ENCODE measurements around the gene ABCD3. TPM values are rescaled to one million over a fixed set of nuclear protein-coding genes. Genes with fewer than 3 reads are reported as not detected.

Gene ABCD3
- polyA plus RNA-seq, 2 of the 4 experiments (the other 2 are of a cell fraction): 31.3 to 44.8 TPM

DNA sequence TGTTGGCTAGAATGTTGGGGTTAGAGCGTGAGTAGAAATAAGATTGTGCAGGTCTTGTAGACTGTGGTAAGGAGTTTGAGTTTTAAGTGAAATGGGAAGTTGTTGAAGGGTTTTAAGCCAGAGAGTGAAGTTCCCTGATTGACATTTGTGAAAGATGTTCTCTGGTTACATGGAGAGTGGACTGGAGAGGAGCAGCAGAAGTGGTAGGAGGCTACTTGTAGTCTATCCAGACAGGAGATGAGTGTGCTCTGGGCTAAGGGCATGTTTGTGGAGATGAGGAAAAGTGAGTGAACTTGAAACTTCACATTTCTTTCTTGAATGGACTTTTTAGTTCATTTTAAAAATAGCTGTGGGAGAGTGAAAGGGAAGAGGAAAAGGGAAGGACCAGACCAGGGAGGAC lies 86.4 kb downstream of the ABCD3 start:
- Histone ChIP-seq H3K4me3 (no peak overlapping the region), H3K4me1 (no peaks in the 10 kb centered on the region), H3K4me2 (no peak overlapping the region), H3K27ac (no peak overlapping the region), H3K9me3 (no peaks in the 10 kb centered on the region)
- DNase-seq (ENCODE audit: low read depth in 1 of 2, low spot score in 1 of 2): no peak
- ChIA-PET CTCF (no interaction called here), POLR2A (no interaction called here)
- no peak for ATAC-seq
- TF ChIP-seq TFCP2L1 (CRISPR knock-in tag; IDR thresholded peaks at IDR 0.05) (no peak), CEBPB (IDR thresholded peaks at IDR 0.05) (no peak), FOSB (CRISPR knock-in tag; IDR thresholded peaks at IDR 0.05) (no peak), RFX5 (IDR thresholded peaks at IDR 0.05) (no peak), MAZ (IDR thresholded peaks at IDR 0.05; ENCODE audit: borderline replicate concordance, low read depth, low read length) (no peak), EP300 (IDR thresholded peaks at IDR 0.05) (no peak), SMC3 (IDR thresholded peaks at IDR 0.05) (no peak), HOXB13 (CRISPR knock-in tag; IDR thresholded peaks at IDR 0.05; ENCODE audit: low read depth) (no peak), MYC (IDR thresholded peaks at IDR 0.05; ENCODE audit: borderline replicate concordance, low read length) (no peak), JUN (IDR thresholded peaks at IDR 0.05) (no peak), CHD2 (IDR thresholded peaks at IDR 0.05; ENCODE audit: low read length, partially characterized antibody) (no peak), RNF2 (IDR thresholded peaks at IDR 0.05; ENCODE audit: borderline replicate concordance, low read depth) (no peak), NR3C1 (IDR thresholded peaks at IDR 0.05) (no peak), KDM1A (IDR thresholded peaks at IDR 0.05; ENCODE audit: low read depth) (no peak)
- TF ChIP-seq, protein P1, sequence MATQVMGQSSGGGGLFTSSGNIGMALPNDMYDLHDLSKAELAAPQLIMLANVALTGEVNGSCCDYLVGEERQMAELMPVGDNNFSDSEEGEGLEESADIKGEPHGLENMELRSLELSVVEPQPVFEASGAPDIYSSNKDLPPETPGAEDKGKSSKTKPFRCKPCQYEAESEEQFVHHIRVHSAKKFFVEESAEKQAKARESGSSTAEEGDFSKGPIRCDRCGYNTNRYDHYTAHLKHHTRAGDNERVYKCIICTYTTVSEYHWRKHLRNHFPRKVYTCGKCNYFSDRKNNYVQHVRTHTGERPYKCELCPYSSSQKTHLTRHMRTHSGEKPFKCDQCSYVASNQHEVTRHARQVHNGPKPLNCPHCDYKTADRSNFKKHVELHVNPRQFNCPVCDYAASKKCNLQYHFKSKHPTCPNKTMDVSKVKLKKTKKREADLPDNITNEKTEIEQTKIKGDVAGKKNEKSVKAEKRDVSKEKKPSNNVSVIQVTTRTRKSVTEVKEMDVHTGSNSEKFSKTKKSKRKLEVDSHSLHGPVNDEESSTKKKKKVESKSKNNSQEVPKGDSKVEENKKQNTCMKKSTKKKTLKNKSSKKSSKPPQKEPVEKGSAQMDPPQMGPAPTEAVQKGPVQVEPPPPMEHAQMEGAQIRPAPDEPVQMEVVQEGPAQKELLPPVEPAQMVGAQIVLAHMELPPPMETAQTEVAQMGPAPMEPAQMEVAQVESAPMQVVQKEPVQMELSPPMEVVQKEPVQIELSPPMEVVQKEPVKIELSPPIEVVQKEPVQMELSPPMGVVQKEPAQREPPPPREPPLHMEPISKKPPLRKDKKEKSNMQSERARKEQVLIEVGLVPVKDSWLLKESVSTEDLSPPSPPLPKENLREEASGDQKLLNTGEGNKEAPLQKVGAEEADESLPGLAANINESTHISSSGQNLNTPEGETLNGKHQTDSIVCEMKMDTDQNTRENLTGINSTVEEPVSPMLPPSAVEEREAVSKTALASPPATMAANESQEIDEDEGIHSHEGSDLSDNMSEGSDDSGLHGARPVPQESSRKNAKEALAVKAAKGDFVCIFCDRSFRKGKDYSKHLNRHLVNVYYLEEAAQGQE (IDR thresholded peaks at IDR 0.05): no peak
- TF ChIP-seq, protein P2, sequence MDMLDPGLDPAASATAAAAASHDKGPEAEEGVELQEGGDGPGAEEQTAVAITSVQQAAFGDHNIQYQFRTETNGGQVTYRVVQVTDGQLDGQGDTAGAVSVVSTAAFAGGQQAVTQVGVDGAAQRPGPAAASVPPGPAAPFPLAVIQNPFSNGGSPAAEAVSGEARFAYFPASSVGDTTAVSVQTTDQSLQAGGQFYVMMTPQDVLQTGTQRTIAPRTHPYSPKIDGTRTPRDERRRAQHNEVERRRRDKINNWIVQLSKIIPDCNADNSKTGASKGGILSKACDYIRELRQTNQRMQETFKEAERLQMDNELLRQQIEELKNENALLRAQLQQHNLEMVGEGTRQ (IDR thresholded peaks at IDR 0.05): no peak
- TF ChIP-seq, protein P3, sequence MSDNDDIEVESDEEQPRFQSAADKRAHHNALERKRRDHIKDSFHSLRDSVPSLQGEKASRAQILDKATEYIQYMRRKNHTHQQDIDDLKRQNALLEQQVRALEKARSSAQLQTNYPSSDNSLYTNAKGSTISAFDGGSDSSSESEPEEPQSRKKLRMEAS (IDR thresholded peaks at IDR 0.05): no peak
- TF ChIP-seq, protein P4, sequence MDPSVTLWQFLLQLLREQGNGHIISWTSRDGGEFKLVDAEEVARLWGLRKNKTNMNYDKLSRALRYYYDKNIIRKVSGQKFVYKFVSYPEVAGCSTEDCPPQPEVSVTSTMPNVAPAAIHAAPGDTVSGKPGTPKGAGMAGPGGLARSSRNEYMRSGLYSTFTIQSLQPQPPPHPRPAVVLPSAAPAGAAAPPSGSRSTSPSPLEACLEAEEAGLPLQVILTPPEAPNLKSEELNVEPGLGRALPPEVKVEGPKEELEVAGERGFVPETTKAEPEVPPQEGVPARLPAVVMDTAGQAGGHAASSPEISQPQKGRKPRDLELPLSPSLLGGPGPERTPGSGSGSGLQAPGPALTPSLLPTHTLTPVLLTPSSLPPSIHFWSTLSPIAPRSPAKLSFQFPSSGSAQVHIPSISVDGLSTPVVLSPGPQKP (IDR thresholded peaks at IDR 0.05; ENCODE audit: low read depth, low read length): no peak
- TF ChIP-seq, protein P5, sequence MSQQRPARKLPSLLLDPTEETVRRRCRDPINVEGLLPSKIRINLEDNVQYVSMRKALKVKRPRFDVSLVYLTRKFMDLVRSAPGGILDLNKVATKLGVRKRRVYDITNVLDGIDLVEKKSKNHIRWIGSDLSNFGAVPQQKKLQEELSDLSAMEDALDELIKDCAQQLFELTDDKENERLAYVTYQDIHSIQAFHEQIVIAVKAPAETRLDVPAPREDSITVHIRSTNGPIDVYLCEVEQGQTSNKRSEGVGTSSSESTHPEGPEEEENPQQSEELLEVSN (IDR thresholded peaks at IDR 0.05; ENCODE audit: borderline replicate concordance, low read depth): no peak
- WGBS (ENCODE audit: missing lambda C conversion rate): 93% methylated on average over 1 of the region's 1 CpG
- no peak for FAIRE-seq

DNA sequence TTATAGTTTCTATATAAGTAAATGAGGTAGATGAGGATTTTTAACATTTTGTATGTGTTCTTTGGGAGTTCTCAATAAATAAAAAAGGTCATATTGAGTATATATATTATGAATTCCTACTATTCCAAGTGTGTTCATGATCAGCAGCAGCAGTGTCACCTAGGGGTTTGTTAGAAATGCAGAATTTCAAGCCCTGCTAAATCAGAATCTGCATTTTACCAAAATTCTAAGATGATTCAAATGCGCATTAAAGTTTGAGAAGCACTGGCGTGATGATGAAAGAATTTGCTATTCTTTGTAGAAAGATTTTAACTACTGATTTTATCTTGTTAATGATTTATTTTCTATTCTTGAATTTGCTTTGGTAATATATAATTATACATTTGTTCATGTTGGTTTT lies 94.6 kb downstream of the ABCD3 start:
- Histone ChIP-seq H3K4me1 (0 out of 3 replicates have a peak, but pooled peaks cover 4% of the 10 kb centered on the region), H3K4me3 (no peak overlapping the region), H3K4me2 (no peak overlapping the region), H3K9me3 (no peaks in the 10 kb centered on the region), H3K27ac (no peak overlapping the region)
- WGBS (ENCODE audit: missing lambda C conversion rate): 95% methylated on average over 2 of the region's 2 CpGs
- FAIRE-seq (no peak), DNase-seq (ENCODE audit: low read depth in 1 of 2, low spot score in 1 of 2) (no peak), ATAC-seq (no peak)
- CTCF ChIA-PET: interaction anchor here (1.0 to 6.0 kb wide), 3 partner anchors 87 to 292 kb away, joined by 4 to 73 read pairs (median 4); no protein-coding TSS in a partner anchor
- POLR2A ChIA-PET: no interaction called here
- TF ChIP-seq PHF8 (IDR thresholded peaks at IDR 0.05; ENCODE audit: borderline replicate concordance, low read depth) (no peak), JUNB (IDR thresholded peaks at IDR 0.05) (no peak), KDM1A (IDR thresholded peaks at IDR 0.05; ENCODE audit: low read depth) (no peak), CEBPB (IDR thresholded peaks at IDR 0.05) (no peak), HOXB5 (CRISPR knock-in tag; IDR thresholded peaks at IDR 0.05) (no peak), CBX8 (IDR thresholded peaks at IDR 0.05) (no peak), EP300 (IDR thresholded peaks at IDR 0.05) (no peak), KDM5A (IDR thresholded peaks at IDR 0.05) (no peak), FOSB (CRISPR knock-in tag; IDR thresholded peaks at IDR 0.05) (no peak), NPAS2 (CRISPR knock-in tag; IDR thresholded peaks at IDR 0.05; ENCODE audit: borderline replicate concordance) (no peak), ZFP36 (IDR thresholded peaks at IDR 0.05; ENCODE audit: borderline replicate concordance, partially characterized antibody) (no peak)
- TF ChIP-seq, protein P6, sequence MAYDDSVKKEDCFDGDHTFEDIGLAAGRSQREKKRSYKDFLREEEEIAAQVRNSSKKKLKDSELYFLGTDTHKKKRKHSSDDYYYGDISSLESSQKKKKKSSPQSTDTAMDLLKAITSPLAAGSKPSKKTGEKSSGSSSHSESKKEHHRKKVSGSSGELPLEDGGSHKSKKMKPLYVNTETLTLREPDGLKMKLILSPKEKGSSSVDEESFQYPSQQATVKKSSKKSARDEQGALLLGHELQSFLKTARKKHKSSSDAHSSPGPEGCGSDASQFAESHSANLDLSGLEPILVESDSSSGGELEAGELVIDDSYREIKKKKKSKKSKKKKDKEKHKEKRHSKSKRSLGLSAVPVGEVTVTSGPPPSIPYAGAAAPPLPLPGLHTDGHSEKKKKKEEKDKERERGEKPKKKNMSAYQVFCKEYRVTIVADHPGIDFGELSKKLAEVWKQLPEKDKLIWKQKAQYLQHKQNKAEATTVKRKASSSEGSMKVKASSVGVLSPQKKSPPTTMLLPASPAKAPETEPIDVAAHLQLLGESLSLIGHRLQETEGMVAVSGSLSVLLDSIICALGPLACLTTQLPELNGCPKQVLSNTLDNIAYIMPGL (CRISPR knock-in tag; IDR thresholded peaks at IDR 0.05; ENCODE audit: borderline replicate concordance): no peak
- TF ChIP-seq, protein P5 (IDR thresholded peaks at IDR 0.05; ENCODE audit: borderline replicate concordance, low read depth): no peak
- TF ChIP-seq, protein P7, sequence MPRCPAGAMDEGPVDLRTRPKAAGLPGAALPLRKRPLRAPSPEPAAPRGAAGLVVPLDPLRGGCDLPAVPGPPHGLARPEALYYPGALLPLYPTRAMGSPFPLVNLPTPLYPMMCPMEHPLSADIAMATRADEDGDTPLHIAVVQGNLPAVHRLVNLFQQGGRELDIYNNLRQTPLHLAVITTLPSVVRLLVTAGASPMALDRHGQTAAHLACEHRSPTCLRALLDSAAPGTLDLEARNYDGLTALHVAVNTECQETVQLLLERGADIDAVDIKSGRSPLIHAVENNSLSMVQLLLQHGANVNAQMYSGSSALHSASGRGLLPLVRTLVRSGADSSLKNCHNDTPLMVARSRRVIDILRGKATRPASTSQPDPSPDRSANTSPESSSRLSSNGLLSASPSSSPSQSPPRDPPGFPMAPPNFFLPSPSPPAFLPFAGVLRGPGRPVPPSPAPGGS (IDR thresholded peaks at IDR 0.05): no peak

Data from A549 (cell line).